Activated T-helper 1 cell treated with Interleukin-2 at 50 U/mL for 16 hours (primary cell): ENCODE results near the gene ARVCF.

Experiments
- DNase-seq: peaks from one replicate; pipeline ENCODE4 v3.0.0-alpha.2; 2020; ENCODE audit warnings: low read depth

Gene ARVCF

DNA sequence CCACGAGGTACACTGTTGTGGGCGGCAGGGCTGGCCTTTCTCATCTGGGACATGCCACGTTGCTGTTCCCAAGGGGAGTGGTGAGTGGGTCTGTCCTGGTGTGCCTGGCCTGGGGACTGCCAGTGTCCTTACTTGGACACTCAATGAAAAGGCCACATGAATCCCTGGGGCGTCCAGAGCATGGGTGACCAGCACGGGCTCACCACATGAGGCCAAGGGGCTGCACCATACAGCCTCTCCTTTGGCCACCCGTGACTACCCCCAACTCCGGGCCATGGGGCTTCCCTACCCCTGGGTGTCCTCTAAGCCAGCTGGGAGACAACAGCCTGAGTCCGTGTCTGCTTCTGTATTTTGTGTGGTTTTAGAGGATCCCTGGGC, 54.8 kb downstream of the ARVCF start:
- no peak for DNase-seq

DNA sequence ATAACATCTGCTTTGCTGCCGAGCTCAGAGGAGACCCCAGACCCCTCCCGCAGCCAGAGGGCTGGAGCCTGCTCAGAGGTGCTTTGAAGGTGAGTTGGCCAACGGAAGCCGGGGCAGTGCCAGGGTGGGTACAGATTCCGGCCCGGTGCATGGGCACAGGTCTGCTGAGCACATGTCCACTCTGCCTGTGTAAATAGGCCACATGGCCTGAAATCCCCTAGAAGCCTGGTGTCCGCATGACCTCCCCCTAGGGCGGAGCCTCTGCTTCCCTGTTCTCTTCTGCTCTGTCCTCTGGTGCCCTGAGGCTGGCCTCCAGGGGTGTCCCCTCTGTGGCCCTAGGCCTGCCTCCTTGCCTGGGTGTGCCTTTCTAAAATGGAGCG, 55.4 kb downstream of the ARVCF start:
- DNase-seq, result no peak

DNA sequence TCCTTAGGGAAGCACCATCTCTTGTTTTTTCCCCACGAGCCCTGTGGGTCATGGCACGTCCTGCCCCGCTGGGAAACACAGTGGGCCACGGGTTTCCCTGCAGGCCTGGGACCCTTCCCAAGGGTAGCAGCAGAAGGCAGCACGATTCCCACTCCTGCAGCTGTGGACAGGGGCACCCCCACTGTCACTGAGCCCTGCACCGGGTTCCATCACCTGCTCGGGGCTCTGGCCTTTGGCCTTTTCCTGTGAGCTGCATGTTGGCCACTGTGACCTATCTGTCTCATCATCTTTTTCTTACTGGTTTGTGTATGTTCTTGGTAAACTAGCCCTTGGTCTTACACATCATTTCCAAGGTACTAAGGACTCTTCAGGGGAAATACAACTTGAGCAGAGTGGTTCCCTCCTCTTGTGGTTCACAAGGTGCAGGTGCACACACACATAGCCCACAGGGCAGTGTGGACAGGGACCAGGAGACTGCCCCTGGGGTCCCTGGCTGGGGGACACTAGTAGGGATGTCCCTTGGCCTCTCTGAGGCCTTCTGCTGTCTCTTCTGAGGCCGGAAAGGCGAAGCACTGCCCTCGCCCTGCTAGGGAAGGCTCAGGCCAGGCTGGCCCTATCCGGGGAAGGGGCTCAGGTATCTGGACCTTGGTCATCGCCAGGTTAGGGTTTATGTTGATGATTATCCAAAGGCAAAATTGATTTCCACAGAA, 56.0 kb downstream of the ARVCF start:
- DNase-seq, result no peak

- no peak for DNase-seq
These were observed 56.8 kb downstream of the ARVCF start for GRCh38 chr22:19959587-19960490.

GRCh38 chr22:19959043-19959586, 57.5 kb downstream of the ARVCF start:
- no peak for DNase-seq

DNA sequence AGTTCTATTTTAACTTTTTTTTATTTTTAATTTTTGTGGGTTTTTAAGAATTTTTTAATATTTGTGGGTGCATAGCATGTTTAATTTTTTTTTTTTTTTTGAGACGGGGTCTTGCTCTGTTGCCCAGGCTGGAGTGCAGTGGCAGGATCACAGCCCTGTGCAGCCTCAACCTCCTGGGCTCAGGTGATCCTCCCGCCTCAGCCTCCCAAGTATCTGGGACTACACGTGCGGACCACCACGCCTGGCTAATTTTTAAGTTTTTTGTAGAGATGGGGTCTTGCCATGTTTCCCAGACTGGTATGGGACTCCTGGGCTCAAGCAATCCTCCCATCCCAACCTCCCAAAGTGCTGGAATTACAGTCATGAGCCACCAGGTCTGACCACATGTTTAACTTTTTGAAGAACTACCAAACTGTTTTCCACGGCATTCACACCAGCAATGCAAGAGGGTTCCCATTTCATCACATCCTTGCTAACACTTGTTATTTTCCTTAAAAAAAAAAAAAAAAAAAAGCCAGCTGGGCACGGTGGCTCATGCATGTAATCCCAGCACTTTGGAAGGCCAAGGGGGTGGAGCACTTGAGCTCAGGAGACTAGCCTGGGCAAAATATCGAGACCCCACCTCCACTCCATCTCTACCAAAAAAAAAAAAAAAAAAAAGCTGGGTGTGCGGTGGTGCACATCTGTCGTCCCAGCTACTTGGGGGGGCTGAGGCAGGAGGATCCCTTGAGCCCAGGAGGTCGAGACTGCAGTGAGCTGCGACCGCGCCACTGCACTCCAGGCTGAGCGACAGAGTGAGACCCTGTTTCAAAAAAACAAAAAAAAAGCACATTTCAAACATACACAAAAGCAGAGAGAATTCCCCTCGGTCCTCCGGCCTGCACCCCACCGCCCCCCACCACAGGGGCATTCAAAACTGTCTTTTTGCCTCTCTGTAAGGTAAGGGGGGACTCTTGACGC, 58.3 kb downstream of the ARVCF start:
- no peak for DNase-seq

- no peak for DNase-seq
These were observed 59.2 kb downstream of the ARVCF start for GRCh38 chr22:19957445-19957844.

- no peak for DNase-seq
These were observed 61.1 kb downstream of the ARVCF start for GRCh38 chr22:19955241-19956128.

GRCh38 chr22:19951346-19951745, 65.3 kb downstream of the ARVCF start:
- DNase-seq, result no peak

DNA sequence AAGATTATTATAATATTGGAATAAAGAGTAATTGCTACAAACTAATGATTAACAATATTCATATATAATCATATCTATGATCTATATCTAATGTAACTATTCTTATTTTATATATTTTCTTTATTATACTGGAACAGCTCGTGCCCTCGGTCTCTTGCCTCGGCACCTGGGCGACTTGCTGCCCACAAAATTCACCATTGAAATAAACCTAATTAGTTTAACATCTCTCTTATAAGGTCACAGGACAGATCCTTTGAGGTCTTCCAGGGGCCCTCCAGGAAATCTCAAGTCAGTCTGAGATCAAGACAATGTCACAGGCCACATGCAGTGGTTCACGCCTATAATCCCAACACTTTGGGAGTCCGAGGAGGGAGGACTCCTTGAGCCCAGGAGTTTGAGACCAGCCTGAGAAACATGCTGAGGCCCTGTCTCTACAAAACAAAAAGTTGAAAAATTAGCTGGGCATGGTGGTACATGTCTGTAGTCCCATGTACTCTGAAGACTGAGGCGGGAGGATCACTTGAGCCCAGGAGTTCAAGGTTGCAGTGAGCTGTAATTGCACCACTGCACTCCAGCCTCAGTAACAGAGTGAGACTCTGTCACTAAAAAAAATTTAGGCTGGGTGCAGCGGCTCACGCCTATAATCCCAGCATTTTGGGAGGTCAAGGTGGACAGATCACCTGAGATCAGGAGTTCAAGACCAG, 68.4 kb downstream of the ARVCF start:
- DNase-seq, result no peak

DNA sequence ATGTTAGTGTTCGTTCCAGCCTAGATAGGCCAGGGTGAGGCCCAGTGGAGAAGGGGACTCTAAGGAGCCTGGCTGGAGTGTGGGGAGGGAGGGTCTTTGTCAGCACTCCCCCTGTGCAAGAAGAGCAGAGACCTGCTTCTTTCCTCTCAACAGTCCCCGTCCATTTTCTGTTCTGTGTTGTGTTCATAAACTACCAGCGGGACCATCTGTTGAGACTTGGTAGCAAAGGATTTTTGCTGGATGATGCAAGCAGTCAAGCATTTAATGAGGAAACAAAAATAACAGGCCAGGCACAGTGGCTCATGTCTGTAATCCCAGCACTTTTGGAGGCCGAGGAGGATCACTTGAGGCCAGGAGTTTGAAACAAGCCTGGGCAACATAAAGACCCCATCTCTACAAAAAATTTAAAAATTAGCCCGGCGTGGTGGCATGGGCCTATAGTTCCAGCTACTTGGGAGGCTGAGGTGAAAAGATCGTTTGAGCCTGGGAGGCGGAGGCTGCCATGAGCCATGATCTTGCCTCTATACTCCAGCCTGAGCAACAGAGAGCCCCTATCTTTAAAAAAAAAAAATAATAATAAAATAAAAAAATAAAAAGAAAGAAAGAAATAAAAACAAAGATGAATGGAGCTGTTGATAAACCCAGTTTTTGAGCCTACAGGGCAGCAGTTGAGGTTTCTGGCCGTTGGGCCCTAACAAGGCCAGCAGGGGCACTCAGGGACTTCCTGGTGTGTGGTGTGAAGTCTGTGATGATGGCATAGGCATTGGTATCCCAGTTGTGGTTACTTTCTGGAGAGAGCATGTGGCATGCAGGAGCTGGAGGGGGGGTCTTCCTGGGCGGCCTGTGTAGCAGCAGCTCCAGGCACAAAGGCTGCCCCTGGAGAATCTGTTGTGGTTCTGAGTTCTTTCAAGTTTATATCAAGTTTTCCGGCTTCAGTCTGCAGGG, 73.3 kb downstream of the ARVCF start:
- DNase-seq, result no peak

DNA sequence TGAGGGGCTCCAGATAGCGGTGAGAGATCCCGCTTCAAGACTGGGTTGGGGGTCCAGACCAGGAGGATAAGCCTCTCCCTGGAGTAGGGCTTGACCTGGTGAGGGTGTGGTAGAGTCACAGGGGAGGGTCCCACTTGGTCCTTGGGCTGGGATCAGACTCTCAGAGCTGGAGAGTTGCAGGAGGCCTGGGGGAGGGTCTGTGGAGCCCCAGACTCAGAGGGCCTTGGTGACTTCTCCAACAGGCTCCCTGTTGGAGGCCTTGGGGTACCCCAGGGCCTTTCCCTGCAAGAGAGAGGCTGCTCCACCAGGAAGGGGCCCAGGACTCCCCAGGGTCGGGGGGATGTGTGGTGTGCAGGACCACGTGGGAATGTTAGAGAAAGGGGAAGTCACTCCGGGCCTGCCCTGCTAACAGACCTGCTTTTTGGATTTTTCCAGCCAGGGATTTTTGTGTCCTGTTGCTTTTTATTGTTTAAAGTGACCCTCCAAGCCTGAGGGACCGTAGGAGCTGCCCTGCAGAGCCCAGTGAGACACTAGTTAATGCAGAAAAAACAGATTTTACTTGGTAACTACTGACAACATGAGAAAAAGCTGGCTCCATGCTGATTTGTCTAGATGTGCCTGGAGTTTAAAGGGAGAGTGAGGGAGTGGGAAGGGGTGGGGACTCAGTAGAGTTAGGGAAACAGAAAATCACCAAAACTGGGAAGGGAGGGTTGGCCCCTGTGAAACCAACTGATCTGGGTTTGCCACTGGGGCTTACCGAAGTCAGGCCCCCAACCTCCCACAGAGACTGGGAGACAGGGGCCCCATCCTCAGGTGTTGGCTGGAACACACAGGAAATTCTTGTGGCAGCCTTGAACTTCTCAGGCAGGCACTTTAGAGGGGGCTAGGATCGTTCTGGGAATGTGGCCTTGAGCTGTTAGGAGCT, 74.2 kb downstream of the ARVCF start:
- DNase-seq, result no peak

- DNase-seq, result peak; percentile 57
These were observed 75.1 kb downstream of the ARVCF start, which contains the start of the genes COMT and TXNRD2 for GRCh38 chr22:19941365-19942082. Gene COMT (plus strand): TSS chr22:19941772. CDS start chr22:19962527, 20,755 bp downstream. Gene TXNRD2 (minus strand): TSS chr22:19941818. CDS start chr22:19941803, 15 bp downstream.

- DNase-seq, result no peak
These were observed 75.9 kb downstream of the ARVCF start for GRCh38 chr22:19940536-19941364.

DNA sequence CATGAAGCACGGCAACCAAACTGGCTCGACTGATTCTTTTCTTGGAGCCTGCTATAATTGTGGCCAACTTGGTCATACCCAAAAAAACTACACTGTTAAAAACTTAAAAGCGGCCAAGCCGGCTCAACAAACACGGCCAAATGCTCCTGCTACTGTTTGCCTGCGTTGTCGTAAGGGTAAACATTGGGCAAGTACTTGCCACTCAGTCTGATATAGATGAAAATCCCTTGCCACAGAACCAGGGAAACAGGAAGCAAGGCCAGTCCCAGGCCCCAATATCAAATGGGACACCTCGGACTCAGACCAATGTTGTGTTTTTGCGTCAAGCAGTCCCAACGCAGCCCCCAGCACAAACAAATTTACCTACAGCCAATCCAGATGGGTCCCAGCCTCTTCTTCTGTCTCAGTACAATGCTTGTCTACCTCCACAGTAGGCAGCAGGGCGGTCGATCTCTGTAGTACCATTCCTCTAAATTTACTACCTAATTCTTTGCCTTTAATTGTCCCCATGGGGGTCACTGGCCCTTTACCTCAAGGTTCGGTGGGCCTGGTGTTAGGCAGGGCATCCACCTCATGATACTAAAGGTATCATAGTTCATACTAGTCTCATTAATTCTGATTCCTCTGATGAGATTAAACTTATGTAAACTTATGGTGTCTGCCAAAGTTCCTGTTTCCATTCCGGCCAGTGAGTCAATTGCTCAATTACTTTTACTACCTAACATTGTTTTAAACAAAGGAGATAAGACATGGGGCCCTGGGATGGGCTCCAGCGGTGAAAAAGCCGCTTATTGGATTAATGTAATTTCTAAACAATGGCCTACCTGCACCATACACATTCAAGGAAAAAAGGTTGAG, 78.8 kb downstream of the ARVCF start:
- DNase-seq, result no peak
